SH-SY5Y (cell line): ENCODE measurements around the gene DEPDC5.

Source experiments
- GATA2 ChIP-seq: IDR thresholded peaks from 2 replicates; pipeline ENCODE4 v1.6.1; 2011; ENCODE audit warnings: mild to moderate bottlenecking, low read depth, low read length
- GATA3 ChIP-seq: IDR thresholded peaks from 2 replicates; pipeline ENCODE4 v1.6.1; 2011; ENCODE audit warnings: low read depth, mild to moderate bottlenecking, low read length, moderate library complexity

The DEPDC5 gene

DNA sequence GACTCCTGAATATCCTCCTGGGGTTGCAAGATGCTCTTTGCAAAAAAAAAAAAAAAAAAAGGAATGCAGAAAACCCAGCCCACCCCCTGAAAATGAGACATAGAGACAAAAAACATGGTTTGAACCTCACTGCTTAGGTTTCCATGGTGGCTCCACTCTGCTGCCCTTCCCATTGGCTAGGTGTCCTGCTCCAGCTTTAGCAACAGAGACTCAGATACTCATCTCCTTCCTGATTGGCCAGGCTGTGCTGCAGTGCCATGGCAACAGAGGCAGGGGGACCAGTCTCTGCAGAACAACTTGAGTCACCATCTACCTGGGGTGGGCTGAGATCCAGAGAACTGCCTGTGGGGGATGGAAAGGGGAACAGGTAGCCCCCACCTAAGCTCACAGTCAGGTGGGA, 173.2 kb downstream of the DEPDC5 start:
- TF ChIP-seq GATA3 (peak; percentile 80), GATA2 (peak; percentile 96)

DNA sequence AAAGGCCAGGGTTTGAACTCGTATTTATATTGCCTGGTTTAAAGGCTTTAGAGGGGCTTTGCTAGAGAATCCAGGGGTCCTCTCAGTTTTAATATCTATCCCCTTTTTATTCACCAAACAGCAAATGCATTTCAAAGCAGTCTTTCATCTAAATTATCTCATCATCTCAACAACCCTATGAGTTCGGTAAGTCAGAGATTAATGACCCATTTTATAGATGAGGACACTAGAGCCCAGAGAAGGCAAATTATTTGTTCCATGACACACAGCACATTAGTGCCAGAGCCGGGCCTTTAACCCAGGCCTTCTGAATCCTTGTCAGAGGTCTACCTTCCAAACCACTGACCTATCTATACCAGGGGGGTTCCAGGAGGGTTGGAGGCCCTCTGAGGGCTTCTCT, 173.7 kb downstream of the DEPDC5 start:
- TF ChIP-seq GATA3, result no peak
- no peak for TF ChIP-seq GATA2

DNA sequence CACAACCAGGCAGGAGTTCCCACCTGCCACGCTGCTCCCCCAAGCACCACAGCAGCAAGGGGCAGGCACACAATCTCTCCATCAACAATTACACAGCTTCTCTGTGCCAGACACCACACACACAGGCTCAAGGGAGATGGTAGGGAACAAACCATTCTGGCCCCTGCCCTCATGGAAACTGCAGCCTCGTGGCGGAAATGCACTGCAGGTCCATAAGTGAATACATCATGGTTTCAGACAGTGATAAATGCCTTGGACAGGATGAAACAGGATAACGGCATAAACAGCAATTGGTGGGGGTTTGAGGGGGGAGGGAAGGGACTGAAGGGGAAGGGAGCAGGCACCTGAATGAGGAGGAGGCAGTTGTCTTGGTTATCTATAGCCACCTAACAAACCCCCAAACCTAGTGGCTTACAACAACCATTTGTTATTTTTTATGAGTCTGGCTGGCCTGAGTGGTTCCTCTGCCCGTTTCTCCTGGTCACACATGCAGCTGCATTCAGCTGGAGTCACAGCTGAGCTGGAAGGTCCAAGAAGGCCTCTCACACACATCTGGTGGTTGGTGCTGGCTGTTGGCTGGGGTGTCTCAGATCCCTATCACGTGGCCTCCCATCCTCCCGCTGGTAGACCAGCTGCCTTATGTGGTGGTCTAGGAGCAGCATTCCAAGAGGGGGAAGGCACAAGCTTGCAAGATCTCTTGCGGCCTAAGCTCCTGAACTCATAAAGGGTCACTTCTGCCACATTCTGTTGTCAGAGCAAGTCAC, 175.5 kb downstream of the DEPDC5 start:
- TF ChIP-seq GATA2 (peak; percentile 73), GATA3 (no peak; the same call in 1 of the 2 replicates)

DNA sequence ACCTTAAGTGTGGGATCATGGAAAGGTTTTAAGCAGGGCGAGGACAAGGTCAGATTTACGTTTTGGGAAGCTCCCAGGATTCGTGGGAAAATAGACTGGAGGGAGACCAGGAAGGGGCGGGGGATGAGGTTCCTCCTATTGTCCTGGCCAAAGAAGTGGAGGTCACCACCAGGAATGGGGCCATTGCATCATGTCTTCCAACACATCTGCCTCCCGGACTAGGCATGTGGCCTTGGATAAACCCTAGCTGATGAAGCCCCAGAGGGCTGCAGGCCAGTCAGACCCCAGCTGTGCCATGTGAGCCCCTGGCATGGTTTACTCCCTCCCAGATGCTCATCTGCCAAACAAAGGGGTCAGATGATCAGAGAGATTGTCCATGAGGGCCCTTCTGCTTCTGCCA, 179.0 kb downstream of the DEPDC5 start:
- TF ChIP-seq GATA3 (no peak), GATA2 (no peak)

DNA sequence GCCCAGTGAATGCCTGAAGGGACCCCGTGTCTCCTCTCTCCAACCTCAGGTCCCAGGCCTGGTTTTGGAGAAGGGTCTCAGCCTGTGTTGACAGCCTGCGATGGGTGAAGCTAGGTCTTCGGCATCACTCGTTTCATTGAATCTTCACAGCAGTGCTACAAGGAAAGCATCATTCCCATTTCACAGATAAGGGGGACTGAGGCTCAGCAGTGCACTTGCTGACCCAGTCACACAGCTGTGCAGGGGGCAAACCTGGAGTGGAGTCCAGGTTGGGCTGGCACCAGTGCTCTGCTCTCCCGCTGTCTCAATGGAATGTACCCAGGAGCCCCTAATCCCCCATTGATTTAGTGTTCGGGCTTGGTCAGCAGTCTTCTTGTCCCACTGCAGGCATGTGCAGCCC, 179.6 kb downstream of the DEPDC5 start:
- TF ChIP-seq GATA2 (no peak), GATA3 (no peak)

DNA sequence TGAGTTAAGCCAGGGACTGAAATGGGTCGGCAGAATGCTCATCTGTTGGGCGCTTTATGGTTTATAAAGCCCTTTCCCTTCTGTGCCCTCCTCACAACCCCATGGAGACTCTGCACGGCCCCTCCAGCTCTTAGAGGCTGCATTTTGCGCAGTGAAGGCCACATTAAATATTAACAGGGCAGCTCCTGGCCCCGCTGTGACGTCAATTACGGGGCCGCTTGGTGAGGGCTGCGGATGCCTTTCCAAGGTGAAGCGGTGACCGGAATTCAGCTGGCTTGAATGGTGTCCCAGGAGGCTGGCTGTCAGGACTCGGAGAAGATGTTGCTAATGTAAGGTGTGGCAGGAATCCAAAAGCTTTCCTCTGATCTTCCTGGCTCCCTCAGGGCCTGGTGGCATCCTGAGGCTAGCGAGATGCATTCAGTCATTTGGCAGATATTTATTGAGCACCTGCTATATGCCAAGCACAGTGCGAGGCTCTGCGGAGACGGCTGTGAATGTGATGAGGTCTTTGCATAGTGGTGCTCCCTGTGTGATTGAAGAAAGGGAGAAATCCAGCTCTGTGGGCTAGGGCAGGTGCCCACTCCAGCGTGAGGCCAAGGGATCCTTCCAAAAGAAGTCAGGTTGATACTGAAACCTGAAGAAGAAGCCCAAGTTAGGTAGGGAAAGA, 180.1 kb downstream of the DEPDC5 start:
- no peak for TF ChIP-seq GATA3
- no peak for TF ChIP-seq GATA2

DNA sequence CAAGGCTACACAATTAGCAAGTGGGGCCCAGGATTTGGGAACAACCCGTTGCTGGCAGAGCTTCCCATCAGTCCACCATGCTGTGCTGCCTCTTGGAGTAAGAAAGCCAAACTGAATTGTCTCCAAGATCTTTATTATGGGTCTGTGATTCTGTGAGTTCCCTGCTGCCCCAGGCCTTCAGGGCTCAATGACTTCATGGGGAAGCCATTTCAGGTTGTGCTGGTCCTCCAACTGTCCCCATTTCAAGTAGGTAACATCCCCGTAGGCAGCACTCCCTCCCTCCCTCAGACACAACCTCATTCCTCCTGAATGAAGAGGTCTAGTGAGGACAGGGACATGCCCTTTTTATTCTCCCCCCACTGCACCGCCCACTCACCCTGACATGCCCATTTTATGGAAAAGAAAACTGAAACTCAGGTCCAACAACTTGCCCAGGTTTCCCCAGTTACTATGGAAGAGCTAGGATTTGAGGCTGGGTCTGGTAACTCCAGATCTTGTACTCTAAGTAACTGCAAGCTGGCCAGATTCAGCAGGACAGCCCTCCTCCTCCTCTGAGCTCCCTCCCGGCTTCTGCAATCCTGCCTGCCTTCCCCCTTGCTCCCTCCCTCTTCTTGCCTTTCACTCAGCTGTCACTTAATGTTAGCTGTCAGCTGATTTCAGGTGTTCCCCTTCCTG, 182.3 kb downstream of the DEPDC5 start:
- TF ChIP-seq GATA3 (no peak), GATA2 (no peak)

DNA sequence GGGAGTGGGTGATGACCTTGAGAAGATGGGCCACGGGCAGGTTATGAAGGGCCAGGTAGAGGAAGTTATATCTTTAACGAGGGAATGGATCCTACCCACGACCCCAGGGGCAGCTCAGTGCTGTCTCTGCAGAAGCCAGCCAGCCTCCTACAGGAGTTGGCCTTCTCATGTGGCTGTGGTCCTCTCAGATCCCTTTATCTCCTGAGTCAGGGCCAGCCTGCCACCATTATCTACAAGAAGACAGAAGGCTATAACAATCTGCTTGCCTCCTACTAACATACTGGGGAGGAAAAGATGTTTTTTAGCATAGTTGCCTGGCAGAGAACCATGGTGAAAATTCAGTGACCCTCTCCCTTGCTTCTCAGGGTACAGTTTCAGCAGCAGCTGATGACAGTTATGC, 183.5 kb downstream of the DEPDC5 start:
- TF ChIP-seq GATA3, result no peak
- no peak for TF ChIP-seq GATA2

DNA sequence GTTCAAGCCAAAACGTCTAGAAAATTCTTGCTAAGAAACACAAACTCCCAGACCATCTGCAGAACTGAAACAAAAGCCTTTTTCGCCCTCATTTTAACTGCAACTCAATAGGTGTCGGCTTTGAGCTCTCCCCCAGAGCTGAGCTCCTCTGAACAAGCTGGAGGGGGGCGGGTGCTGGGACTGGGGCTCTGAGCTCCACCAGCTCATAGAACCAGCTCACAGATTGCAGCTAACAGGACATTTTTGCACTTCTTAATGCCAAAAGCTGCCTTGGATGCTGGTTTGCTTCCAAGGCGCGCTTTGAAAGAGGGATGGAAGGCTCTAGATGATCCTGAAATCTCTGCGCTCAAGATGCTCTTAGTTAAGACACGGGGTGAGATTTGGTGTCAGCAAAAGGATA, 184.5 kb downstream of the DEPDC5 start:
- TF ChIP-seq GATA3 (no peak), GATA2 (no peak)

DNA sequence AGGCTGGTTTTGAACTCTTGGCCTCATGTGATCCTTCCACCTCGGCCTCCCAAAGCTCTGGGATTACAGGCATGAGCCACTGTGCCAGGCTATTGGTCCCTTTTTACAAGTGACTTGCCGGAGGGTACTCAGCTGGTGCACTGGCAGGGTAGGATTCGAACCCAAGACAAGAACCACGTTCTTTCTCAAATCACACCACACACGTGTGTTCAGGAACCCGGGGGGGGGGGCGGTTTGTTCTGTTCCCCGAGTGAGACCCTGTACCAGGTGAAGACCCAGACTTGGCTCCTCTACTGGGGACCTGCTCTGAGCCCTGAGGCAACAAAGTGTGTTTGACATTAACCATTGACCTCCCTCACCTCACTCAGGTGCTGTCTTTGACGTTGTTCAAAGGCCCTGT, 186.7 kb downstream of the DEPDC5 start:
- TF ChIP-seq GATA2 (no peak), GATA3 (no peak)

DNA sequence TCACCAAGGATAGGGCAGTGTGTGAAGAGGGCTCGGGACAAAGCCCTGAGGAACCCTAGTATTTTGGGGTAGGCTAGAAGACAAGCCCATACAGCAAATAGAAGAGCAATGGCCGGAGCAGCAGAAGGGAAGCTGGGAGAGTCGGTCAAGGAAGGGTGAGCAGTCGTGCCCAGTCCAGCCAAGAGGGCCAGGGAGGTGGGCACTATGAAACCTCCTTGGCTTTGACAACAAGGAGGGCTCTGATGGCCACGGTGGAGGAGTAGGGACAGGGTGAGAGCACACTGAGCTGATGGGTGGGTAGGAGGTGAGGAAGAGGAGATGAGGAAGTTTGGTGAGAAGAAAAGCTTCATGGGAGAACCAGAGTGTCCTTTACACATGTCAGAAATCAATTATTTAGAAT, 188.3 kb downstream of the DEPDC5 start:
- TF ChIP-seq GATA3 (no peak), GATA2 (no peak)

DNA sequence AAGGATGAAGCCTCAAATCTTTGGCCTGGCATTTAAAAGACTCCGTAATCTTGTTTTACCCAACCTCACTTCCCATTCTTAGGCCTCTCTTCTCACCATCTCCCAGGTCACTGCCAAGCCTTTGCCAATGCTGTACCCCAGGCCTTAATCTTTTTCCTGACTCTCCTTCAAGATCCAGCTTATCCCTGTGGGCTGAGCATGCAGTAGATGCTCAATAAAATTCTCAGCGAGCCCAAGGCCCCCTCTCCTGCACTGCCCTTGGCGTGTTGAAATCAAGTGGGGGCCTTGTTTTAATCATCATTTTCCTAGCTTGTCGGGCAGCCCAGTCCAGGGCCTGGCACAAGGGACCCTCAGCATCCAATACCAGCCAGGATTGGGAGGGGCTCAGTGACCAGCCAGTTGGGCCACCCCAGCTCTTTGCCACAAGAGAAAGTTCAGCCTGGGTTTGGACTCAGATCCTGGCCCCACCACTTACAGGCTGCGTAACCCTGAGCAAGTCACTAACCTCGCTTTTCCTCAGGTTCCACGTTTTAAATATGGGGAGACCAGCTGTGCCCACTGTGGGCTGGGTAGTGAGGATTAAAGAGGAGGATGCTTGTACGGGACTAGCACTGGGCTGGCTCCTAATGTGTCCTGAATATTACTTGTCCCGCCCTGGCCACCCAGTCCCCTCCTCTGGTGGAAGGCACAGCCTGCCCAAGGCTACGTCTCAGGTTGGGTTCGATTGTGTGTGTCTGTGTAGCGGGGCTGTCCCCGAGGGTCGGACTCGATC, 189.6 kb downstream of the DEPDC5 start:
- TF ChIP-seq GATA3, result no peak
- no peak for TF ChIP-seq GATA2

DNA sequence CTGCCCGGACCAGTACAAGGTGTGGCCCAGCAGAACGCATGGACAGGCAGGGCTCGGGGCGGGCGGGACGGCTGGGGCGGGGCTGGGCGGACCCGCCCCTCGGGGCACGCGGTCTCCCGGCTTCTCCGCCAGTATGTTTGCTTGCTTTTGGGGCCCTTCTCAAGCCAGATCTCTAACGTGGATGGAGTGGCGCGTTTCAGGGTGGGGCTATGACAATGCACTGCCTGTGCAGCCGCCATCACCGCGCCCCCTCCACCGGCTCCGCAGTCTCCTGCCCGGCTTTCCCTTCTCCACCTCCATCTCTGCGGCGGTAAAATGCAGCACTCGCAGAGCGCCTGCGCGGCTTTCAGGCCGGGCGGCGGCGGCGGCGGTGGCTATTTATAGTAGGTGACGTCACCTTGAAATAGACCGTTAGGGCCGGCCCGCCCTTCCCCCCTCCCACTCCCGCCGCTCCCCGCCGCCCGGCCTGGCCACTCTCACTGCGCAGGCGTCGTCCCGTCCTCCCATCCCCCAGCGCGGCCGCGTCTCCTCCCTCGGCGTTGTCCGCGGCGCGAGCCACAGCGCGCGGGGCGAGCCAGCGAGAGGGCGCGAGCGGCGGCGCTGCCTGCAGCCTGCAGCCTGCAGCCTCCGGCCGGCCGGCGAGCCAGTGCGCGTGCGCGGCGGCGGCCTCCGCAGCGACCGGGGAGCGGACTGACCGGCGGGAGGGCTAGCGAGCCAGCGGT, 190.3 kb downstream of the DEPDC5 start, which contains the start of gene YWHAH:
TSS of gene YWHAH (plus strand) at position 558 of the 722 bp plus-strand sequence. CDS start 199 bp downstream, outside the sequence.
- TF ChIP-seq GATA3, result no peak
- TF ChIP-seq GATA2, result no peak
